IPS-18a (cell line): ENCODE measurements around the gene CABCOCO1.

Experiments used
- H3K27ac ChIP-seq: one replicate; pipeline ENCODE4 v1.5.1; 2013; ENCODE audit warnings: low read length
- H3K27me3 ChIP-seq: one replicate; pipeline ENCODE4 v1.6.1; 2013; ENCODE audit warnings: mild to moderate bottlenecking, low read length; ENCODE audit not compliant: control insufficient read depth, insufficient read depth
- H3K36me3 ChIP-seq: one replicate; pipeline ENCODE4 v1.6.1; 2013; ENCODE audit warnings: low read depth, low read length; ENCODE audit not compliant: control insufficient read depth
- H3K4me1 ChIP-seq: one replicate; pipeline ENCODE4 v1.6.1; 2013; ENCODE audit warnings: low read depth, low read length; ENCODE audit not compliant: control insufficient read depth
- H3K4me3 ChIP-seq: one replicate; pipeline ENCODE4 v1.5.1; 2013; ENCODE audit warnings: low read length
- H3K9ac ChIP-seq: one replicate; pipeline ENCODE4 v1.6.1; 2013; ENCODE audit warnings: mild to moderate bottlenecking, low read length, moderate library complexity
- H3K9me3 ChIP-seq: one replicate; pipeline ENCODE4 v1.6.1; 2013; ENCODE audit warnings: low read depth, low read length; ENCODE audit not compliant: control insufficient read depth

CABCOCO1 gene

GRCh38 chr10:61812052-61812721, 149.5 kb downstream of the CABCOCO1 start:
- H3K9me3 ChIP-seq: no peaks in the 10 kb centered on the region
- H3K9ac ChIP-seq: no peak overlapping the region
- H3K36me3 ChIP-seq: no peaks in the 10 kb centered on the region
- H3K27me3 ChIP-seq: no peaks in the 10 kb centered on the region
- H3K27ac ChIP-seq: no peak overlapping the region
- peaks cover 4% of the 10 kb centered on the region for H3K4me1 ChIP-seq
- no peak overlapping the region for H3K4me3 ChIP-seq

GRCh38 chr10:61812920-61813319, 150.2 kb downstream of the CABCOCO1 start:
- Histone ChIP-seq H3K4me3 (no peak overlapping the region), H3K27ac (no peak overlapping the region), H3K27me3 (no peaks in the 10 kb centered on the region), H3K4me1 (peaks cover 4% of the 10 kb centered on the region), H3K36me3 (no peaks in the 10 kb centered on the region), H3K9me3 (no peaks in the 10 kb centered on the region), H3K9ac (no peak overlapping the region)

- Histone ChIP-seq H3K4me3 (no peak overlapping the region), H3K9ac (no peak overlapping the region), H3K27ac (no peak overlapping the region), H3K27me3 (no peaks in the 10 kb centered on the region), H3K36me3 (no peaks in the 10 kb centered on the region), H3K4me1 (peaks cover 4% of the 10 kb centered on the region), H3K9me3 (no peaks in the 10 kb centered on the region)
Observed at GRCh38 chr10:61814160-61814559, 151.4 kb downstream of the CABCOCO1 start.

- Histone ChIP-seq H3K9me3 (no peaks in the 10 kb centered on the region), H3K36me3 (no peaks in the 10 kb centered on the region), H3K4me1 (peaks cover 4% of the 10 kb centered on the region), H3K27ac (no peak overlapping the region), H3K9ac (no peak overlapping the region), H3K27me3 (peaks cover 3% of the 10 kb centered on the region), H3K4me3 (no peak overlapping the region)
Observed at GRCh38 chr10:61815496-61815895, 152.8 kb downstream of the CABCOCO1 start.
